Epithelial cell of prostate (primary cell): Measurements from ENCODE around the gene ACOT8.
A peak's percentile ranks its signal among the peaks of the same experiment; 100 is the strongest.
"Not testable (repeated sequence)": the region's sequence is repeated elsewhere in the genome, so short reads cannot be mapped to it uniquely, and the experiment has no call there.

Experiments
- DNase-seq: peaks from one replicate; pipeline ENCODE4 v3.0.0-alpha.2; 2011; ENCODE audit warnings: low read depth, low spot score
- H3K27ac ChIP-seq: fragments of 450-650 bp; 2 replicates; pipeline ENCODE4 v1.5.1; 2017; ENCODE audit warnings: mild to moderate bottlenecking

ACOT8 gene

GRCh38 chr20:45857114-45857881, at the start of gene ACOT8, which contains the start of gene ZSWIM3:
ACOT8 (minus strand) TSS chr20:45857392; CDS start chr20:45857315, 77 bp downstream.
ZSWIM3 (plus strand) TSS chr20:45857614; CDS start chr20:45857826, 212 bp downstream.
- DNase-seq, result peak; percentile 100
- peak within 1 kb of the TSS; percentile 44 for H3K27ac ChIP-seq

DNA sequence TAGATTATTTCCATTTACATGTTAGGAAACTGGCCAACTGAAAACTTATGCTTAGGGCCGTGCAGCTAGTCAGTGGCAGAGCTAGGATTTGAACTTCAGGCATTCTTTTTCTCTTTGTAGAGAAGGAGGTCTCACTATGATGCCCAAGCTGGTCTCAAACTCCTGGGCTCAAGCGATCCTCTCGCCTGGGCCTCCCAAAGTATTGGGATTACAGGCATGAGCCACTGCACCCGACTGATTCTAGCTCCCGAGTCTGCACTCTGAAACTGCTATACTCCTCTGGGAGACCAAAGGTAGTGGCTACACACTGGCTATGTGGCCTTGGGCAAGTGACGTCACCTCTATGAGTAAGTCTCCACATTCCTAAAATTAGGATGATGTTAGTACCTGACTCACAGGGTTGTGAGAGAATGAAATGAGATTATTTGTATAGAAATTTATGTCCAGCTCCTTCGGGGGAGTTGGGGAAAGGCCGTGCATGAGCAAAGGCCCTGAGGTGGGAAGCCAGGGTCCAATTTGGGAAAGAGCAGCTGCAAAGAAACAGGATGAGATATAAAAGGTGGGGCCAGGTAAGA, 48.4 kb upstream of the ACOT8 start:
- DNase-seq, result peak; percentile 36
- peak overlapping the region; percentile 49 for H3K27ac ChIP-seq

GRCh38 chr20:45904583-45905504, 47.7 kb upstream of the ACOT8 start:
- DNase-seq, result no peak
- H3K27ac ChIP-seq, result peak overlapping the region; percentile 49

GRCh38 chr20:45902199-45902701, 45.1 kb upstream of the ACOT8 start:
- no peak overlapping the region for H3K27ac ChIP-seq
- DNase-seq, result no peak

GRCh38 chr20:45901332-45901731, 44.1 kb upstream of the ACOT8 start:
- not testable (repeated sequence) for H3K27ac ChIP-seq, DNase-seq

DNA sequence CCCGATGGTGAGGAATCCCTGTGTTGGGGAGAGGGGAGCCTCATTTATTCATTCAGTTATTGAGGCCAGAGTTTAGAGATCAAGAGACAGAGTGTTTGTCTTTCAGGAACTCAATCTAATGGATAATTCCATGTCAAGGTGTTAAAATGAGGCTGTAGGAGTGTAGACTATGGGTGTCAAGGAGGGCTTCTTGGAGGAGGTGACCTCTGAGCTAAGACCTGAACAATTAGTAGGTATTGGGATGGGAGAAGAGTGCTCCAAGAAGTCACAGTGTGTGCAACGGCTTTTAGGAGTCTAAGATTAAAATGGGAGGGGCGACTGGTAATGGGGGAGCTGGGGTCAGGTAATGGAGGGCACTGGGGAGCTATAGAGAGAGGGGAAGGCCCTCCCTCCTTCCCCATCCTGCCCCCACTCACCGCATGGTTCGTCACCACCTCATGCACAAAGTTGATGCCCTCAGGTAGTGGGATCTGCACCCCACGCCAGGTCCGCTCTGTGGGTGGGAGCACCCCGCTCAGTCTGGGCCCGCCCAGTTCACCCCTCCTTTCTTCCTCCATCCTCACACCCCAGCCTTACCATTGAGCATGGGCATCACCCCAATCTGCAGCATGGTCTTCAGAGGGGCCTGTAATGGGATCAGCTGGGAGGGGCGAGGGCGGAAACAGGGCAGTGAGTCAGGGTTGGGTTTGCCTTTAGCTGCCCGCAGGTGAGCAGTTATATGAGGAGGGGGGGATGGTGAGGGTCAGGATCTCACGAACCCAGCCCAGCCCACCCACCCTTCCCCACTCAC, 42.0 kb upstream of the ACOT8 start:
- H3K27ac ChIP-seq, result no peak overlapping the region

DNA sequence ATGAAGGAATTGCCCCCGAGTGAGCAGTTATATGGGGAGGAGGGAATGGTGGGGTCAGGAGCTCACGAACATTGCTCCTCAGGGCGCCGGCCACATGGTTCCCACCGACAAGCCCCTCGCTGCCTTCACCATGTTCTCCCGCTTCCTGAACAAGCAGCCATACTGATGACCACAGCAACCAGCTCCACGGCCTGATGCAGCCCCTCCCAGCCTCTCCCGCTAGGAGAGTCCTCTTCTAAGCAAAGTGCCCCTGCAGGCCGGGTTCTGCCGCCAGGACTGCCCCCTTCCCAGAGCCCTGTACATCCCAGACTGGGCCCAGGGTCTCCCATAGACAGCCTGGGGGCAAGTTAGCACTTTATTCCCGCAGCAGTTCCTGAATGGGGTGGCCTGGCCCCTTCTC, 41.1 kb upstream of the ACOT8 start:
- DNase-seq, result no peak
- no peak overlapping the region for H3K27ac ChIP-seq

More for the DNA sequence above, 42.0 kb upstream of the ACOT8 start:
- DNase-seq, result no peak

DNA sequence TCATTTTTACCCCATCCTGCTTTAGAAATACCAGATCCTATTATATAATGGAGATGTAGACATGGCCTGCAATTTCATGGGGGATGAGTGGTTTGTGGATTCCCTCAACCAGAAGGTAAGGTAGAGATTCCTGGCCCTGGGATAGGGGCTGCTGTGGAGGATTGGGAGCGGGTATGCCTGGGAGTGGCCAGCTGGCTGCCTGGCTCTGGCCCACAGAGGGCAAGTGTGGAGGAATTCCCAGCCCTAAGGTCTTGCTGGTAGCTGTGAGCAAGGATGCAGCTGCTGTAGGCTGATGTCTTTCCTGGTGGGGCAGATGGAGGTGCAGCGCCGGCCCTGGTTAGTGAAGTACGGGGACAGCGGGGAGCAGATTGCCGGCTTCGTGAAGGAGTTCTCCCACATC, 40.5 kb upstream of the ACOT8 start:
- DNase-seq, result no peak
- H3K27ac ChIP-seq, result no peak overlapping the region

DNA sequence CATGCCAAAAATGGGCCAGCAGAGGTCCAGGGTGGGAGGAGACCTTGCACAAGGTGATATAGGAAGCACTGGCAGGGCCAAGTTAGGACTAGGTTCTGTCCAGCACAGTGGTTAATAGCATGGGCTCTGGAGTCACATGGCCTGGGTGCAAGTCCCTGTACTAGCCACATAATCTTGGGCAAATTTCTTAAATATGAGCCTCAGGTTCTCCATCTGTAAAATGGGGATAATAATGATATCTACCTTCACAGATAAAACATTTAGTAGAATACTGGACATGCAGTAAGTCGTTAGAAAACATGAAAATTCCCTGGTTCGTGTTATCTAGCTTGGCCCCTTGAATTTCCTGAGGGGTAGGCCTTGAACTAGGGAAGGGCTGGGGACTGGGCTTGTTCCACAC, 40.1 kb upstream of the ACOT8 start:
- H3K27ac ChIP-seq, result no peak overlapping the region

DNA sequence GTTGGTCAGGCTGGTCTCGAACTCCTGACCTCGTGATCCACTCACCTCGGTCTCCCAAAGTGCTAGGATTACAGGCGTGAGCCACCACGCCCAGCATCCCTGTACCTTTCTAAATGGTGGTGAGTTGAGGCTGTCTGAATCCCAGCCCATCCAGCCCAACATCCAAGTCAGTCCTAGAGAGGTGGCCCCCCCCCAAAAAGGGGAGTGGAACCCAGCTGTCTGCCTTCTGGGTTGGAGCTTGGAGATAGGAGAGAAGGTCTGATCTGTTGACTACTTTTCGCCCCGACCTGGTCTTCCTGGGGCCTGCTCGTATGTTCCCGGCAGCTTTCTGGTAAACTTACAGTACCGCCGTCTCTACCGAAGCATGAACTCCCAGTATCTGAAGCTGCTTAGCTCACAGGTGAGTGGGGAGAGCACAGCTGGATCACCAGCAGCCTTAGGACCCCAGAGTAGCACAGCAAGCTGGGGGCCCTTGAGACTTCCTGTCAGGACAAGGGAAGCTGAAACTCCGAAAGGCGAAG, 39.5 kb upstream of the ACOT8 start:
- no peak overlapping the region for H3K27ac ChIP-seq
- DNase-seq, result no peak

More for the DNA sequence above, 40.1 kb upstream of the ACOT8 start:
- DNase-seq, result no peak

DNA sequence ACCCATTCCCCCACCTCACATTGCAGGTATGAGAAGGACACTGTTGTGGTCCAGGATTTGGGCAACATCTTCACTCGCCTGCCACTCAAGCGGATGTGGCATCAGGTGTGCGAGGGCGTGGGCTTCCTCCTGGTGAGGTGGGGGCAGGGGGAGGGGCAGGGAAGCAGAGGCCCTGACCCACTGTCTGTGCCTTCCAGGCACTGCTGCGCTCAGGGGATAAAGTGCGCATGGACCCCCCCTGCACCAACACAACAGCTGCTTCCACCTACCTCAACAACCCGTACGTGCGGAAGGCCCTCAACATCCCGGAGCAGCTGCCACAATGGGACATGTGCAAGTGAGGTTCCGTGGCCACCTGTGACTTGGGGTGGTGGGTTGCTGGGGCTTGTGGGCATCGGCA, 37.6 kb upstream of the ACOT8 start:
- no peak for DNase-seq
- no peak overlapping the region for H3K27ac ChIP-seq

- H3K27ac ChIP-seq, result no peak overlapping the region
- no peak for DNase-seq
These were observed 36.6 kb upstream of the ACOT8 start for GRCh38 chr20:45893831-45894230.

DNA sequence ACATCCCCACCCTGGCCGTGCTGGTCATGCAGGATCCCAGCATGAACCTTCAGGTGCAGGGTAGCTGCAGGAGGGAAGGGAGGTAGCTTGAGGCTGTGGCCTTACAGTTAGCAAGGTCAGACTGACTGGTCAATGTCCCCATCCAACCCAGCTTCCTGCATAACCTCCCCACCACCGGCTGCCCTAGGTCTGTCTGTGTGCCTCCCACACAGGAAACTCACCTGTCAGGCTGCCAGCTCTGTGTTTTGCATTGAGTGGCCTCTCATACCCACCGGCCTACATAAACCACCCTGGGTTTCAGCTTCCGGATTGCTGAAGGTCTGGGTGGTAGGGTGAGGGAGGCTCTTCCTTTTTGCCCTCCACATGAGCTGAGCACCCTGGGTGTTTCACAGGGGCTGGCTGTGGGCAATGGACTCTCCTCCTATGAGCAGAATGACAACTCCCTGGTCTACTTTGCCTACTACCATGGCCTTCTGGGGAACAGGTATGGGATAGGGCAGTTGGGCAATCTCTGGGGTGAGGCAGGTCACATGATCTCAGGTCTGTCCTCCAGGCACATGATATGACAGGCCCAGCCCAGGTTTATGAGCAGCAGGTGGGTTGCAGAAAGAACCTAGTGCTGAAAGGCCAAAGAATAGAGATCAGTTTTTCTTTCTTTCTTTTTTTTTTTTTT, 35.8 kb upstream of the ACOT8 start:
- DNase-seq, result peak; percentile 18
- H3K27ac ChIP-seq, result no peak overlapping the region

DNA sequence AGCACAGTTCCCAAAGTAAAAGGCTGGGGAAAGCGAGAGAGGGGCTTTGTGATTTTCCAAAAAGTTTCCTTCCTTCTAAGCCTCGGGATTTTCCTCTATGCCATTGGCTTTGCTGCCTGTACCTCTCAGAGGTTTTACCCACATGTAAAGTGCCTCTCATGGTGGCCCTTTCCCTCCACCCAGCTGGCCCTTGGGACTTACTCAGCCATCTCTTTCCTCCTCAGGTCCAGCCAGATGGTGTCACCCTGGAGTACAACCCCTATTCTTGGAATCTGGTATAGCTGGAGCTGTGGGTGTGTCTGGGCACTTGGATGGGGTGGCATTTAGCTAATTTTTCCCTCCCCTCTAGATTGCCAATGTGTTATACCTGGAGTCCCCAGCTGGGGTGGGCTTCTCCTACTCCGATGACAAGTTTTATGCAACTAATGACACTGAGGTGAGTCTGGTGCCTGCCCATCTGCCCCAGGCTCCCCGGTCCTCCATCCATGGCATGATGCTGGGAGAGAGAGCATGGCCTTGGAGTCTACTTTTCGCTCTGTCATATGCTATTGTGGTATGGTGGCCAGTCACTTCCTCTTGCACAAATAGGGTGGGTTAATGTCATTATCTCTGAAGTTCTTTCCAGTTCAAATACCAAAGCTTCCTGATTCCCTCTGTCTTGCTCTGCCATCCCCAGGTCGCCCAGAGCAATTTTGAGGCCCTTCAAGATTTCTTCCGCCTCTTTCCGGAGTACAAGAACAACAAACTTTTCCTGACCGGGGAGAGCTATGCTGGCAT, 35.0 kb upstream of the ACOT8 start:
- H3K27ac ChIP-seq, result no peak overlapping the region
- DNase-seq, result no peak

- DNase-seq, result peak; percentile 27
- H3K27ac ChIP-seq, result peak within 1 kb of the TSS; percentile 12
These were observed 34.1 kb upstream of the ACOT8 start, which contains the start of the genes CTSA and NEURL2 for GRCh38 chr20:45890985-45891983. CTSA (plus strand) TSS chr20:45891335; CDS start chr20:45891569, 234 bp downstream. NEURL2 (minus strand) TSS chr20:45891208; CDS start chr20:45890991, 217 bp downstream.

DNA sequence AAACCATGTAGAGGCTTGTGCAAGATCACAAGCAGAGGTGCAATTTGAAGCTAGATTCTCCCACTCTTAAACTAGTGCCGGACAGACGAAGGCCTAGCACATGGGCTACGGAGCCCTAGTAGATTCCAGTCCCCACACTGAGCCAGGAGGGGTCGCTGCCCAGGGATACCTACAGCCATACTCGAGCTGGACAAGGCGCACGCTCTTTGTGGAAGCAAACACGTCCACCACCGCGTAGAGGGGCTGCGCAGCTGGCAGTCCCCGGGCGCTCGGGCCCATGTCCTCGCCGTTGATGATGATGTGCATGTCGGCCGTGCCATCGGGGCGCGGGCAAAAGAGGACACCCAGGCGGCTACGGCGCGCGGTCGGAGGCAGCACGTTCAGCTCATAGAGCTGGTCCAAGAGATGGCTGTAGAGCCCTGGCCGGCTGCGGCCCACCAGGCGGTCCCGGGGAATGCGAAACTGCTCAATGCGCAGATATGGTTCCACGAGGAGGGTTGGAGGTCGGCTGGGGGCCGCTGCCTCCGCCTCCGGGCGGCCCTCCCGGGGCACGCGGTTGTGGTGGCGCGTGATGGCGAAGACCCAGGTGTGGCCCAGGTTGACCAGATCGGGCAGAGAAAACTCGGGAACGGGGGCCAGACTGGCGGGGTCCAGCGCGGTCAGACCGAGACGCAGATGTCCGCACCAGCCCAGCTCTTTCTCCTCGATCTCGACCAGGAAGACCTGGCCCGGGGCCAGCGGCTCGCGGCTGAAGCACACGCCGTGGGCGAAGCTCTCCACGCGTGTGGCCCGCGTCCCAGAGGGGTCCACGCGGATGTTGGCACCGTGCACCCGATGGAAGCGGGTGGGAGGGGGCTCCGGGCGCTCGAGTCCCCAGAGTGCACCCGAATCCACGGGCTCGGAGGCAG, 33.1 kb upstream of the ACOT8 start:
- H3K27ac ChIP-seq, result no peak overlapping the region
- no peak for DNase-seq
